ENCODE results near the gene MRO.

The MRO gene

GRCh38 chr18:50820901-50821520, 1.2 kb upstream of the MRO start:
- TF ChIP-seq, protein P1, sequence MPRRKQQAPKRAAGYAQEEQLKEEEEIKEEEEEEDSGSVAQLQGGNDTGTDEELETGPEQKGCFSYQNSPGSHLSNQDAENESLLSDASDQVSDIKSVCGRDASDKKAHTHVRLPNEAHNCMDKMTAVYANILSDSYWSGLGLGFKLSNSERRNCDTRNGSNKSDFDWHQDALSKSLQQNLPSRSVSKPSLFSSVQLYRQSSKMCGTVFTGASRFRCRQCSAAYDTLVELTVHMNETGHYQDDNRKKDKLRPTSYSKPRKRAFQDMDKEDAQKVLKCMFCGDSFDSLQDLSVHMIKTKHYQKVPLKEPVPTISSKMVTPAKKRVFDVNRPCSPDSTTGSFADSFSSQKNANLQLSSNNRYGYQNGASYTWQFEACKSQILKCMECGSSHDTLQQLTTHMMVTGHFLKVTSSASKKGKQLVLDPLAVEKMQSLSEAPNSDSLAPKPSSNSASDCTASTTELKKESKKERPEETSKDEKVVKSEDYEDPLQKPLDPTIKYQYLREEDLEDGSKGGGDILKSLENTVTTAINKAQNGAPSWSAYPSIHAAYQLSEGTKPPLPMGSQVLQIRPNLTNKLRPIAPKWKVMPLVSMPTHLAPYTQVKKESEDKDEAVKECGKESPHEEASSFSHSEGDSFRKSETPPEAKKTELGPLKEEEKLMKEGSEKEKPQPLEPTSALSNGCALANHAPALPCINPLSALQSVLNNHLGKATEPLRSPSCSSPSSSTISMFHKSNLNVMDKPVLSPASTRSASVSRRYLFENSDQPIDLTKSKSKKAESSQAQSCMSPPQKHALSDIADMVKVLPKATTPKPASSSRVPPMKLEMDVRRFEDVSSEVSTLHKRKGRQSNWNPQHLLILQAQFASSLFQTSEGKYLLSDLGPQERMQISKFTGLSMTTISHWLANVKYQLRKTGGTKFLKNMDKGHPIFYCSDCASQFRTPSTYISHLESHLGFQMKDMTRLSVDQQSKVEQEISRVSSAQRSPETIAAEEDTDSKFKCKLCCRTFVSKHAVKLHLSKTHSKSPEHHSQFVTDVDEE (CRISPR knock-in tag; IDR thresholded peaks at IDR 0.05), result no peak
- TF ChIP-seq ZC3H10 (CRISPR knock-in tag; IDR thresholded peaks at IDR 0.05) (no peak), OSR1 (CRISPR knock-in tag; IDR thresholded peaks at IDR 0.05) (no peak), ARNTL (CRISPR knock-in tag; IDR thresholded peaks at IDR 0.05; ENCODE audit: borderline replicate concordance, low read depth) (no peak), SNAI2 (CRISPR knock-in tag; IDR thresholded peaks at IDR 0.05) (no peak), ZNF8 (CRISPR knock-in tag; IDR thresholded peaks at IDR 0.05) (no peak), GLIS3 (CRISPR knock-in tag; IDR thresholded peaks at IDR 0.05) (no peak), ZFP30 (CRISPR knock-in tag; IDR thresholded peaks at IDR 0.05) (no peak), ZNF565 (CRISPR knock-in tag; conservative IDR thresholded peaks at IDR 0.05; ENCODE audit: low read depth) (no peak), RARB (CRISPR knock-in tag; IDR thresholded peaks at IDR 0.05) (no peak)
- no peak for ATAC-seq

- no peak for TF ChIP-seq ZFP3 (CRISPR knock-in tag; IDR thresholded peaks at IDR 0.05)
- no peak for TF ChIP-seq OSR1 (CRISPR knock-in tag; IDR thresholded peaks at IDR 0.05)
- TF ChIP-seq BACH2 (CRISPR knock-in tag; IDR thresholded peaks at IDR 0.05; ENCODE audit: borderline replicate concordance), result no peak
- TF ChIP-seq SNAI2 (CRISPR knock-in tag; IDR thresholded peaks at IDR 0.05), result no peak
- TF ChIP-seq ZNF70 (CRISPR knock-in tag; IDR thresholded peaks at IDR 0.05), result no peak
- no peak for TF ChIP-seq ZNF8 (CRISPR knock-in tag; IDR thresholded peaks at IDR 0.05)
- TF ChIP-seq, protein P2, sequence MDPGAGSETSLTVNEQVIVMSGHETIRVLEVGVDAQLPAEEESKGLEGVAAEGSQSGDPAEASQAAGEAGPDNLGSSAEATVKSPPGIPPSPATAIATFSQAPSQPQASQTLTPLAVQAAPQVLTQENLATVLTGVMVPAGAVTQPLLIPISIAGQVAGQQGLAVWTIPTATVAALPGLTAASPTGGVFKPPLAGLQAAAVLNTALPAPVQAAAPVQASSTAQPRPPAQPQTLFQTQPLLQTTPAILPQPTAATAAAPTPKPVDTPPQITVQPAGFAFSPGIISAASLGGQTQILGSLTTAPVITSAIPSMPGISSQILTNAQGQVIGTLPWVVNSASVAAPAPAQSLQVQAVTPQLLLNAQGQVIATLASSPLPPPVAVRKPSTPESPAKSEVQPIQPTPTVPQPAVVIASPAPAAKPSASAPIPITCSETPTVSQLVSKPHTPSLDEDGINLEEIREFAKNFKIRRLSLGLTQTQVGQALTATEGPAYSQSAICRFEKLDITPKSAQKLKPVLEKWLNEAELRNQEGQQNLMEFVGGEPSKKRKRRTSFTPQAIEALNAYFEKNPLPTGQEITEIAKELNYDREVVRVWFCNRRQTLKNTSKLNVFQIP (CRISPR knock-in tag; IDR thresholded peaks at IDR 0.05; ENCODE audit: borderline replicate concordance, low read depth), result no peak
- no peak for TF ChIP-seq TCF4 (CRISPR knock-in tag; IDR thresholded peaks at IDR 0.05; ENCODE audit: borderline replicate concordance)
- no peak for TF ChIP-seq RARB (CRISPR knock-in tag; IDR thresholded peaks at IDR 0.05)
- no peak for TF ChIP-seq TOX (CRISPR knock-in tag; IDR thresholded peaks at IDR 0.05; ENCODE audit: borderline replicate concordance)
- no peak for TF ChIP-seq ZFP30 (CRISPR knock-in tag; IDR thresholded peaks at IDR 0.05)
- no peak for TF ChIP-seq GLIS3 (CRISPR knock-in tag; IDR thresholded peaks at IDR 0.05)
- no peak for TF ChIP-seq CSRNP3 (CRISPR knock-in tag; IDR thresholded peaks at IDR 0.05)
- TF ChIP-seq ESRRG (CRISPR knock-in tag; IDR thresholded peaks at IDR 0.05), result no peak
- TF ChIP-seq, protein P3, sequence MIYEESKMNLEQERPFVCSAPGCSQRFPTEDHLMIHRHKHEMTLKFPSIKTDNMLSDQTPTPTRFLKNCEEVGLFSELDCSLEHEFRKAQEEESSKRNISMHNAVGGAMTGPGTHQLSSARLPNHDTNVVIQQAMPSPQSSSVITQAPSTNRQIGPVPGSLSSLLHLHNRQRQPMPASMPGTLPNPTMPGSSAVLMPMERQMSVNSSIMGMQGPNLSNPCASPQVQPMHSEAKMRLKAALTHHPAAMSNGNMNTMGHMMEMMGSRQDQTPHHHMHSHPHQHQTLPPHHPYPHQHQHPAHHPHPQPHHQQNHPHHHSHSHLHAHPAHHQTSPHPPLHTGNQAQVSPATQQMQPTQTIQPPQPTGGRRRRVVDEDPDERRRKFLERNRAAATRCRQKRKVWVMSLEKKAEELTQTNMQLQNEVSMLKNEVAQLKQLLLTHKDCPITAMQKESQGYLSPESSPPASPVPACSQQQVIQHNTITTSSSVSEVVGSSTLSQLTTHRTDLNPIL (CRISPR knock-in tag; IDR thresholded peaks at IDR 0.05; ENCODE audit: low read depth), result no peak
- TF ChIP-seq ZNF565 (CRISPR knock-in tag; conservative IDR thresholded peaks at IDR 0.05; ENCODE audit: low read depth), result no peak
- no peak for TF ChIP-seq ISL1 (CRISPR knock-in tag; IDR thresholded peaks at IDR 0.05)
- TF ChIP-seq, protein P1 (CRISPR knock-in tag; IDR thresholded peaks at IDR 0.05), result no peak
- TF ChIP-seq ARNTL (CRISPR knock-in tag; IDR thresholded peaks at IDR 0.05; ENCODE audit: borderline replicate concordance, low read depth), result no peak
- peak; percentile 65 for ATAC-seq
Measured at GRCh38 chr18:50819027-50819727, 639 bp downstream of the MRO start.
